IMR-90 (cell line): ENCODE measurements around the gene VPS41. TPM values are rescaled to one million over a fixed set of nuclear protein-coding genes. Genes with fewer than 3 reads are reported as not detected.
A peak's percentile ranks its signal among the peaks of the same experiment; 100 is the strongest.

Experiments
- ATAC-seq: fragments of 200-7000 bp; cut with Tn5 transposase; 2 replicates; pipeline ENCODE4 v1.9.1; 2020; ENCODE audit warnings: low read depth, mild to moderate bottlenecking, moderate library complexity
- BruUV-seq: library from RNA; stranded (reverse); fragments of 400-500 nt; replicated peaks from 2 replicates; lab custom pipeline; 2021; lab: Mats Ljungman, UMichigan
- CTCF ChIA-PET: fragments of 300-600 bp; formaldehyde crosslinking; extraction: SDS; loops from one replicate; lab custom pipeline; 2021; ENCODE audit warnings: antibody characterized with exemption; lab: Yijun Ruan, JAX
- POLR2A ChIA-PET: fragments of 300-600 bp; sonication (Branson Sonifier 250); formaldehyde crosslinking; loops from one replicate; lab custom pipeline; 2022; ENCODE audit warnings: antibody characterized with exemption; ENCODE audit not compliant: unreplicated experiment; lab: Charles Lee
- DNase-seq: peaks from one replicate; pipeline ENCODE4 v3.0.0; 2013
- H2AFZ ChIP-seq: replicated peaks from 2 replicates; pipeline ENCODE3; 2013; ENCODE audit warnings: low read length, mild to moderate bottlenecking; ENCODE audit not compliant: poor library complexity
- H2AK5ac ChIP-seq: 2 replicates; pipeline ENCODE4 v1.6.1; 2013; ENCODE audit warnings: low read depth, low read length, inconsistent platforms
- H2AK9ac ChIP-seq: replicated peaks from 2 replicates; pipeline ENCODE3; 2013; ENCODE audit warnings: mild to moderate bottlenecking, low read depth, low read length, moderate library complexity; ENCODE audit not compliant: poor library complexity
- H2BK120ac ChIP-seq: 2 replicates; pipeline ENCODE4 v1.6.1; 2013; ENCODE audit warnings: low read depth, low read length, inconsistent platforms
- H2BK15ac ChIP-seq: 3 replicates; pipeline ENCODE4 v1.6.1; 2013; ENCODE audit warnings: low read depth, low read length, inconsistent platforms
- H2BK20ac ChIP-seq: 2 replicates; pipeline ENCODE4 v1.6.1; 2013; ENCODE audit warnings: low read depth, mild to moderate bottlenecking, inconsistent platforms, low read length, moderate library complexity
- H2BK5ac ChIP-seq: 2 replicates; pipeline ENCODE4 v1.6.1; 2013; ENCODE audit warnings: mild to moderate bottlenecking, low read depth, low read length, inconsistent platforms; ENCODE audit not compliant: poor library complexity, severe bottlenecking
- H3K14ac ChIP-seq: replicated peaks from 2 replicates; pipeline ENCODE4 v1.6.1; 2013; ENCODE audit warnings: low read depth, low read length, inconsistent platforms
- H3K18ac ChIP-seq: 2 replicates; pipeline ENCODE4 v1.6.1; 2013; ENCODE audit warnings: low read depth, low read length, control low read depth
- H3K23ac ChIP-seq: 2 replicates; pipeline ENCODE4 v1.6.1; 2013; ENCODE audit warnings: low read depth, low read length, inconsistent platforms
- H3K27ac ChIP-seq: 2 replicates; pipeline ENCODE4 v1.5.1; 2013; ENCODE audit warnings: mild to moderate bottlenecking, control low read depth, low read length; ENCODE audit not compliant: insufficient read depth
- H3K27me3 ChIP-seq: 2 replicates; pipeline ENCODE4 v1.6.1; 2013; ENCODE audit warnings: low read length; ENCODE audit not compliant: control insufficient read depth, insufficient read depth
- H3K36me3 ChIP-seq: 2 replicates; pipeline ENCODE4 v1.6.1; 2013; ENCODE audit warnings: low read length, mixed read lengths; ENCODE audit not compliant: control insufficient read depth, insufficient read depth
- H3K4ac ChIP-seq: 2 replicates; pipeline ENCODE4 v1.6.1; 2013; ENCODE audit warnings: low read depth, low read length, inconsistent platforms
- H3K4me1 ChIP-seq: 2 replicates; pipeline ENCODE4 v1.6.1; 2013; ENCODE audit warnings: low read length, mixed read lengths; ENCODE audit not compliant: control insufficient read depth, insufficient read depth
- H3K4me2 ChIP-seq: 2 replicates; pipeline ENCODE4 v1.6.1; 2013; ENCODE audit warnings: low read depth, mild to moderate bottlenecking, control low read depth, low read length, moderate library complexity
- H3K4me3 ChIP-seq: 2 replicates; pipeline ENCODE4 v1.5.1; 2013; ENCODE audit warnings: low read depth, mild to moderate bottlenecking, control low read depth, low read length, moderate library complexity; ENCODE audit not compliant: insufficient read depth
- H3K56ac ChIP-seq: 2 replicates; pipeline ENCODE4 v1.6.1; 2013; ENCODE audit warnings: low read length, inconsistent platforms; ENCODE audit not compliant: insufficient read depth; ENCODE audit errors: extremely low read depth
- H3K79me1 ChIP-seq, 2 experiments: 2 replicates each; pipeline ENCODE4 v1.6.1; 2013; ENCODE audit warnings: low read length in 2 of 2, inconsistent platforms in 1 of 2, low read depth in 1 of 2
- H3K9ac ChIP-seq: 2 replicates; pipeline ENCODE4 v1.6.1; 2013; ENCODE audit warnings: low read depth, low read length, control low read depth
- H3K9me1 ChIP-seq: 2 replicates; pipeline ENCODE4 v1.6.1; 2013; ENCODE audit warnings: low read length, inconsistent platforms; ENCODE audit not compliant: insufficient read depth
- H3K9me3 ChIP-seq: 2 replicates; pipeline ENCODE4 v1.6.1; 2013; ENCODE audit warnings: low read length; ENCODE audit not compliant: control insufficient read depth, insufficient read depth
- H4K20me1 ChIP-seq: 2 replicates; pipeline ENCODE4 v1.6.1; 2013; ENCODE audit warnings: low read length, inconsistent platforms; ENCODE audit not compliant: insufficient read depth
- H4K5ac ChIP-seq: 2 replicates; pipeline ENCODE4 v1.6.1; 2013; ENCODE audit warnings: mild to moderate bottlenecking, low read depth, low read length, control low read depth
- H4K8ac ChIP-seq, 2 experiments: 2 replicates each; pipeline ENCODE4 v1.6.1; 2013; ENCODE audit warnings: low read depth in 2 of 2, low read length in 2 of 2, control low read depth in 1 of 2, inconsistent platforms in 1 of 2
- H4K91ac ChIP-seq: 2 replicates; pipeline ENCODE4 v1.6.1; 2013; ENCODE audit warnings: low read depth, low read length, inconsistent platforms; ENCODE audit not compliant: insufficient read depth
- BHLHE40 ChIP-seq: fragments of 150-350 bp; IDR thresholded peaks from 2 replicates; pipeline ENCODE4 v1.6.1; 2016; ENCODE audit warnings: mild to moderate bottlenecking, low read depth, low read length
- CTCF ChIP-seq: conservative IDR thresholded peaks from 2 replicates; pipeline ENCODE4 v1.5.1; 2012; ENCODE audit warnings: mild to moderate bottlenecking, low read depth, low read length, improper control_type of control experiment
- ELK1 ChIP-seq: fragments of 150-350 bp; IDR thresholded peaks from 2 replicates; pipeline ENCODE4 v1.6.1; 2016; ENCODE audit warnings: low read depth, mild to moderate bottlenecking, low read length, moderate library complexity, borderline replicate concordance
- MAFK ChIP-seq: IDR thresholded peaks from 2 replicates; pipeline ENCODE4 v1.6.1; 2012; ENCODE audit warnings: low read depth, low read length, improper control_type of control experiment
- MAZ ChIP-seq: IDR thresholded peaks from 2 replicates; pipeline ENCODE4 v1.6.1; 2012; ENCODE audit warnings: low read depth, mild to moderate bottlenecking, low read length, improper control_type of control experiment, moderate library complexity, borderline replicate concordance
- MXI1 ChIP-seq: IDR thresholded peaks from 2 replicates; pipeline ENCODE4 v1.6.1; 2012; ENCODE audit warnings: low read depth, mild to moderate bottlenecking, low read length, moderate library complexity, borderline replicate concordance
- NFE2L2 ChIP-seq: fragments of 150-350 bp; IDR thresholded peaks from 2 replicates; pipeline ENCODE4 v1.6.1; 2016; ENCODE audit warnings: low read depth, mild to moderate bottlenecking, low read length
- RAD21 ChIP-seq: IDR thresholded peaks from 2 replicates; pipeline ENCODE4 v1.6.1; 2012; ENCODE audit warnings: low read length, improper control_type of control experiment
- RFX5 ChIP-seq: IDR thresholded peaks from 2 replicates; pipeline ENCODE4 v1.8.0; 2012; ENCODE audit warnings: low read depth, mild to moderate bottlenecking, low read length, moderate library complexity
- USF2 ChIP-seq: fragments of 150-350 bp; IDR thresholded peaks from 2 replicates; pipeline ENCODE4 v1.6.1; 2017; ENCODE audit warnings: mild to moderate bottlenecking, antibody characterized with exemption, low read length, low read depth
- WGBS, 2 experiments: methylation state at CpG; one replicate each; pipeline versions ENCODE4 v1.1.5 to v1.1.7; 2013; ENCODE audit warnings: missing lambda C conversion rate in 2 of 2; ENCODE audit not compliant: insufficient read length in 1 of 2; ENCODE audit errors: extremely low coverage in 2 of 2; 5-methylcytosine and 5-hydroxymethylcytosine counted together
- dilution Hi-C: fragments of 300-500 bp; cut with HindIII; formaldehyde crosslinking; loops from one replicate; pipeline ENCODE4 v1.14.3; 2018; ENCODE audit warnings: low sequenced_read_pairs; ENCODE audit not compliant: unreplicated experiment
- in situ Hi-C: fragments of 300-500 bp; cut with MboI; formaldehyde crosslinking; loops from 3 replicates; pipeline ENCODE4 v1.14.3; 2019; ENCODE audit warnings: low sequenced_read_pairs, inconsistent platforms, mixed read lengths
- intact Hi-C: fragments of 100-400 bp; cut with micrococcal nuclease; formaldehyde crosslinking; loops from 2 replicates; pipeline ENCODE4 v1.10.0; 2022
- polyA plus RNA-seq, 3 experiments: library from polyadenylated mRNA; depleted of rRNA; stranded (reverse); fragments of >200 nt; gene quantifications; 2 replicates each; pipeline ENCODE4 v1.2.3, GENCODE V29; 2012; ENCODE audit warnings: low replicate concordance in 1 of 3
- total RNA-seq: library from RNA; depleted of rRNA; stranded (reverse); fragments of >200 nt; gene quantifications from 2 replicates; pipeline ENCODE4 v1.2.3, GENCODE V29; 2012

The VPS41 gene
- total and polyA plus RNA-seq, 2 of the 4 experiments (the other 2 are of a cell fraction), result 16.0 to 28.0 TPM

- Histone ChIP-seq H3K4me3 (no peak overlapping the region), H3K27me3 (no peaks in the 10 kb centered on the region), H3K36me3 (no peaks in the 10 kb centered on the region), H3K18ac (no peak overlapping the region), H4K91ac (no peak overlapping the region), H2BK15ac (no peak overlapping the region), H3K56ac (no peak overlapping the region), H4K8ac (no peak overlapping the region), H2AK9ac (no peak overlapping the region), H3K4ac (no peak overlapping the region), H3K27ac (no peak overlapping the region), H3K9ac (no peak overlapping the region), H2AFZ (no peak overlapping the region), H2BK120ac (no peak overlapping the region), H3K9me3 (peaks cover 2% of the 10 kb centered on the region; the same call in 1 of the 2 replicates), H3K23ac (no peak overlapping the region), H3K9me1 (peaks cover 3% of the 10 kb centered on the region; the same call in 1 of the 2 replicates), H3K79me1 (no peaks in the 10 kb centered on the region), H4K20me1 (no peaks in the 10 kb centered on the region), H4K5ac (no peak overlapping the region), H2BK20ac (no peak overlapping the region), H2BK5ac (no peak overlapping the region), H3K4me2 (no peak overlapping the region), H3K4me1 (peaks cover 4% of the 10 kb centered on the region; the same call in 1 of the 2 replicates), H3K14ac (no peak overlapping the region), H2AK5ac (no peak overlapping the region)
- ATAC-seq (no peak), DNase-seq (peak; percentile 18)
- WGBS, 2 experiments, result no CpG with 5 or more reads among the region's 1 CpG
- TF ChIP-seq MAFK (peak; percentile 73), NFE2L2 (peak; percentile 85), RFX5 (no peak), MAZ (no peak), RAD21 (no peak), ELK1 (no peak), MXI1 (no peak), CTCF (no peak), BHLHE40 (no peak), USF2 (no peak)
- CTCF ChIA-PET, result no interaction called here
- in situ Hi-C loops, result no loop called here
- dilution Hi-C loops, result no loop called here
- BruUV-seq, result no TSS peak
- intact Hi-C loops, result no loop called here
- POLR2A ChIA-PET, result no interaction called here
These were observed 86.4 kb downstream of the VPS41 start for GRCh38 chr7:38822549-38822948.
